ENCODE results near the gene GRHL1.

The GRHL1 gene

DNA sequence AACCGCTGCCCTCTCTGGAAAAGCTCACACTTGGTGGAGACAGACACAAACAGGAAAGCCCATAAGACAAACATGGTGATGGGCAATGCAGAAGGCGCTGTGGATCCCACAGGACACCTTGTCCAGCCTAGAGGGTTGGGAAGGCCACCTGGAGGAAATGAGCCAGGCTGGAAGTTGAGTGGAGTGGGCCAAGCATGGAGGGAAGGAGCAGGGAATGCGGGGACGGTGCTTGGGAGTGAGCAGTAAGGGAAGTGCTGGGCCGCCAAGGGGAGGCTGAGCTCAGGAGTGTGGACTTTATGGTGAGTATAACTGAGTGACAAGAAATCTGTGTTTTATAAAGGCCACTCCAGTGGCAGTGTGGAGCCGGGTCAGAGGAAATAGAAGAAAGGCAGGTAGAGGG lies 2.8 kb upstream of the GRHL1 start:
- DNase-seq (ENCODE audit: low read depth, low spot score): no peak

- no peak for DNase-seq (ENCODE audit: low read depth, low spot score)
Observed at GRCh38 chr2:9949239-9949991, 2.1 kb upstream of the GRHL1 start.

DNA sequence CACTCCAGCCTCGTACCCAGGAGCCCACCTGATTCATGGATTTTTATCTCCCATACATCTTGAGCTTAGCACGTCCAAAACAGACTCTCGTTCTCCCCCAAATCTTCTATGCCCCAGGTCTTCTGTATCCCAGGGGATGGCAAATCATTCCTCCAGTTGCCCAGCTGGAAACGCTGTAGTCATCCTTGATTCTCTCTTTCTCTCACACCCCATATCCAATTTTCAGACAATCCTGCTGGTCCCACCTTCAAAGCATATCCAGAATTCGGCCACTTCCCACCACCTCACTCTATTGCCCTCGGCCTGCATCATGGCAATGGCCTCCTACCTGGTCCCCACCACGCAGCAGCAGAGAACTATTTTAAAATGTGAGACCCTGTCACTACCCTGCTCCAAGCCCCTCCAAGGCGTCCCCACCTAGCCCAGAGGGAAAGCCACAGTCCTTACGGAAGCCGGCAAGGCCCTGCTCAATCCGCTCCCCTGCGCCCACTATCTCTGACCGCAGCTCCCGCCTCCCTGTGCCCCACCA lies 1.4 kb upstream of the GRHL1 start:
- DNase-seq (ENCODE audit: low read depth, low spot score): no peak

DNA sequence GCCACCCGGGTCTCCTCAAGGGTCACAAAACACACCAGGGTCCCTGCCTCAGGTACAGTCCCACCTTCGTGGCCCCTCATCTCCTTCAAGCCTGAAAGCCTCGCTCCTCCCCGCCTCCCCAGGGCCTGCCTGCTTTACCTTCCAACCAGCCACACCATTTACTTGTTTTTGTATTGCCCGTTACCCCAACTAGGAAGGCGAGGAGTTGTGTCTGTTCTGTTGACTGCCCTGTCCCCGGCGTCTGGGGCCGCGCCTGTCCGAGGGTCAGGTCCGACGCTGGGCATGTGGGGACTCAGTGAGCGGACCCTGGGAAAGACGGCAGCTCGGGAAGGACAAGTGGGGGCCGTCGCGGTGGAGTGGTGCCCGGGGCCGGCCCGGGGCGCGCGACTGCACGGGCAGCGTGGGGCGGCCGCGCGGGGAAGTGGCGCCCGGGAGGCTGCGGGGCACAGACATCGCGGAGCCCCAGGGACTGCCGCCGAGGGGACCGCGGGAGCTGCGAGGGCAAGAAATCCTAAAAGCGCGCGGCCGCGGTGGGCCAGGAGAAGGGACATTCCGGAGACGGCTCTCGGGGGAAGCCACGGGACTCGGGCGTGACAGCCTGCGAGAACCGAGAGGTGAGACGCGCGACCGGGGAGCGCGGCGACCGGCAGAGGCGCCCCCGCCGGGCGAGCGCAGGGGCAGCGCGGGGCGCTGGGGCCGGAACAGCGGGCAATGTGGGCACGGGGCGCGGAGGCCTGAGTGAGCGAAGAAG lies 797 bp upstream of the GRHL1 start:
- no peak for DNase-seq (ENCODE audit: low read depth, low spot score)

- DNase-seq (ENCODE audit: low read depth, low spot score): no peak
Observed at GRCh38 chr2:9951272-9951521, 296 bp upstream of the GRHL1 start.

DNA sequence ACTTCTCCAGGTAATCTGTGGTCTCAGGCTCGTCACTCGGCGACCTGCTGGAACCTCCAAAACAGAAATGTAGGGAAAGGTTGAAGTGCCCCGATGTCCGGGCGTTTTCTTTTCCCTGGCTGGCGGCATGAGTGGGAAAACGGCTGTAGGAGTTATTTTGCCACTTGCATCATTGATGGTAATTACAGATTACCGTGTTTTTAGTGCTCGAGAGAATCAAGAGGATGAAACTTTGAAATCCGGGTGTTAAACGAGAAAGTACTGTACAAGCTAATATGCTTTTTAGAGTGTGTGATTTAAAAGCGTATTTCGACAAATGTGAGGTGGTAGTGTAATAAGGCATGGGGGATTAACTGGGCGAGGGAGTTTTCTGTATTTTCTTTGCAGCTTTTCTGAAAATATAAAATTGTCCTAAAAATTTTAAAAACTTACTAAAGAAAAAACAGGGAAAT lies 819 bp downstream of the GRHL1 start:
- DNase-seq (ENCODE audit: low read depth, low spot score): no peak

GRCh38 chr2:9952856-9953503 lies 1.5 kb downstream of the GRHL1 start:
- DNase-seq (ENCODE audit: low read depth, low spot score): no peak

GRCh38 chr2:9954136-9954535 lies 2.6 kb downstream of the GRHL1 start:
- no peak for DNase-seq (ENCODE audit: low read depth, low spot score)

DNA sequence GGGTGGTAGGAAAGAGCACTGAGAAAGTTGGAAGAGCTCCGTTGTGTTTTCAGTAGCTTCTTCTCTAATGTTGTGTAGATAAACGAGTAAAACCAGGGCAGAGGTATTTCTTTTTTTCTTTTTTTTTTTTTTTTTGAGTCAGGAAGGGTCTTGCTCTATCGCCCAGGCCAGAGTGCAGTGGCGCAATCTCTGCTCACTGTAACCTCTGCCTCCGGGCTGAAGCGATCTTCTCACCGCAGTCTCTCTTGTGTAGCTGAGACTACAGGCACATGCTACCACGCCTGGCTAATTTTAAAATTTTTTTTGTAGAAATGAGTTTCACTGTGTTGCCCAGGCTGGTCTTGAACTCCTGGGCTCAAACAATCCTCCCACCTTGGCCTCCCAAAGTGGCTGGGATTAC lies 6.6 kb downstream of the GRHL1 start:
- DNase-seq (ENCODE audit: low read depth, low spot score): no peak

DNA sequence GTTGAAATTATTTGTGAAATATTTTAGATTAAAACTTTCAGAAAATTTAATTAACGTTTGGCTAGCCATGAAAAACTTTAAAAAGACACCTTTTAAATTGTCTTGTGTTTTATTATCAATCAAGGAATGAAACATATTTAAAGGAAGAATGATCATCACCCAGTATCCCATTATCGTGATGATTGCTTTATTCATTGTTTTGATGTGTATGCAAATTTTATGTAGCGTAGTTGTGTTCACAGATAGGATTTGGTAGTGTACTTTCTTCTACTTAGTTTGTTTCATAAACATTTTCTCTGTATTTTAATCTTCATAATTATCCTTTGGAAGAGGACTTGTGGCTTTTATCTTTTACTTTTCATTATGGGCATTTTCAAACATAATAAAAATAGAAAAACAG lies 7.8 kb downstream of the GRHL1 start:
- no peak for DNase-seq (ENCODE audit: low read depth, low spot score)

DNA sequence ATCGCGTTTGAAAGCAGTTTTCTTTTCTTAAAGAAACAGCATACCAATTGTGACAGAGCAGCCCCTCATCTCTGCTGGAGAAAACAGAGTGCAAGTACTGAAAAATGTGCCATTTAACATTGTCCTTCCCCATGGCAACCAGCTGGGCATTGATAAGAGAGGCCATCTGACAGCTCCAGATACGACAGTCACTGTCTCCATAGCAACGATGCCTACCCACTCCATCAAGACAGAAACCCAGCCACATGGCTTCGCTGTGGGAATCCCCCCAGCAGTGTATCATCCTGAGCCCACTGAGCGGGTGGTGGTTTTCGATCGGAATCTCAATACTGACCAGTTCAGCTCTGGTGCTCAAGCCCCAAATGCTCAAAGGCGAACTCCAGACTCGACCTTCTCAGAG lies 9.5 kb downstream of the GRHL1 start:
- no peak for DNase-seq (ENCODE audit: low read depth, low spot score)

DNA sequence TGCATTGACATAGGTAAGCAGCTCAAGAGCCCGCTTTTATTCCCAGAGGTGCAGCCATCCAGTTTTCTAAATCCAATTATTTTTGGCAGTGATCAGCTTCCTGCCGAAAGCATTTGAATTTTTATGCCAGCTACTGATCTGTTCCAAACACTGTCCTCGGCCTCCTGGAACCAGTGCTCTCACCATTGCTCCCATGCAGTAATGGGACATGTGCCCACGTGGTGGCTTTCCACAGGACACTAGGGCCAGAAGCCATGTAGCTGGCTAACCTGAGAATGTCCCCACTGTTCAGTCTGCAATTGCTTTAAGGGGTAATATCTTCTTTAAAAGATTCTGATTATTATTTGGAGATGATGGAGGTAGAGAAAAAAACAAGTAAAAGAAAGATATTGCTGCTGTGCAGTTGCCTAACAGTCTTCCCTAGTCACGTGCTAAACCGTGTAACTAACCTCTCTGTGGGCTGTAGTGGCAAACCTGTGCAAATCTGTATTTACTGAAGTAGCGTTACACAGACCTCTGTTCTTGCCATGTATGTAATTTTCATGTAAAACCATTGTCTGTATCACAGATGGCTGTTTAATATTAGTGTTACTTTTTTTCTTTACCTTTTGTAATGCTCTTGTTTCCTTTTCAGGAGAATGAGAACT lies 13.0 kb downstream of the GRHL1 start:
- no peak for DNase-seq (ENCODE audit: low read depth, low spot score)

DNA sequence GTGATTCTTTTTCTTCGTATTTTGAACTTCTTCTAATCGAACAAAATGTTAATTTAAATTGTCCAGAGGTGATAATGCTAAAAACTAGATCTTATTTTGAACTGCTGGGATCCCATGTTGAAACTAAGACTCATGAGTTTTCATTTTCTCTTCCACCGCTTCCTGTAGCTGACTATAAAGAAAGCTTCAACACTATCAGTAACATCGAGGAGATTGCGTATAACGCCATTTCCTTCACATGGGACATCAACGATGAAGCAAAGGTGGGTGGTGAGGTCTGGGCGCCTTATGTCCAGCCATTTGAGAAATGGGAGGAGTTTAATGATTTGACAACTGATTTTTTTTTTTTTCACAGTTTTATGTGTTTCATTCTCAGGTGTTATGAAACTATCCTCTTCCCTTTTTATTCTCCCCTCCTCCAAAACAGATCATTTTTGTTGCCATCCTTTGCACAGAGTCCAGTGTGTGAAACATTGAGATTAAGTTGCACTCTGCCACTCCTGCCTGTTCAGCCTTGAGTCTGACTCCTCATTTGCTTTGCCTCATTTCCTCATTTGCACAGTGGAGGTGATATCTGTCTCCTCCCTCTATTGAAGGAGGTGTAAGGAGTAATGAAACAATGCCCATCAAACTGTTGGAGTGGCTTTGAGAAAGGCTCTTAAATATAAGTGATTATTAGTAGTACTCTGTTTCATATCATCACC lies 13.8 kb downstream of the GRHL1 start:
- no peak for DNase-seq (ENCODE audit: low read depth, low spot score)

- DNase-seq (ENCODE audit: low read depth, low spot score): no peak
Observed at GRCh38 chr2:9966491-9967022, 15.1 kb downstream of the GRHL1 start.

DNA sequence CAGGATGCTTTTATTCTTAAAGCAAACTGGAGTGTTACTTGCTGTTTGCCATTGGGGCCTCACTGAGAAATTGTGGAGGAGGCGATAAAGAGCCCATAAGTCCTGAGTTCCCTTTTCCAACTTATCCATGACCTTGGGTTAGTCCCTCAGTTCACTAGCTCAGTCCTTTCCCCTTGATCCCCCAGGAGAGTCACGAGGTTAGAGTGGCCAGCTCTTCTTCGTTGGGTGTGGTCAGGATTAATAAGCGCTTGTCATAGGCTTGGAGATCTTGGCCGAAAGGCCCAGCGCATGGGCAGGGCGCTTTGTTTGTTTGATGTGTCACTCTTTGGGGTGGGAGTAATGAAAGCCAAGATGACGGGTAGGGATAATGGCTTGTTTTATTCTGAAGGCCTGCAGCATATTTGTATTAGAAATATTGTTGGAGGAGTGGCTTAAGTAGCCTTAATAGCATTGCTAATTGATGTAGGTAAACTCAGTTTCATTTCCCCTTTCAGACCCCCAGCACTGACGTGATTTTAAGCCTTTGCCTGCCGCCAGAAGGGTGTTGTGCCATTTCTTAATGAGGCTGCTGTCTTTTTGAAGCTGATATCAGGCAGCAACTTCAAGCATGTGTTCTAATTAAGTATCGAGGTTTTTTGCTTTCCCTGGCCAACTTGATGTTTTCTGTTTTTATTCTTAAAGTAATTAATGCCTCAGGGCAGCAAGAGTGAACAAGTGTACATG lies 15.7 kb downstream of the GRHL1 start:
- DNase-seq (ENCODE audit: low read depth, low spot score): no peak

- DNase-seq (ENCODE audit: low read depth, low spot score): no peak
Observed at GRCh38 chr2:9968553-9969497, 17.3 kb downstream of the GRHL1 start.

DNA sequence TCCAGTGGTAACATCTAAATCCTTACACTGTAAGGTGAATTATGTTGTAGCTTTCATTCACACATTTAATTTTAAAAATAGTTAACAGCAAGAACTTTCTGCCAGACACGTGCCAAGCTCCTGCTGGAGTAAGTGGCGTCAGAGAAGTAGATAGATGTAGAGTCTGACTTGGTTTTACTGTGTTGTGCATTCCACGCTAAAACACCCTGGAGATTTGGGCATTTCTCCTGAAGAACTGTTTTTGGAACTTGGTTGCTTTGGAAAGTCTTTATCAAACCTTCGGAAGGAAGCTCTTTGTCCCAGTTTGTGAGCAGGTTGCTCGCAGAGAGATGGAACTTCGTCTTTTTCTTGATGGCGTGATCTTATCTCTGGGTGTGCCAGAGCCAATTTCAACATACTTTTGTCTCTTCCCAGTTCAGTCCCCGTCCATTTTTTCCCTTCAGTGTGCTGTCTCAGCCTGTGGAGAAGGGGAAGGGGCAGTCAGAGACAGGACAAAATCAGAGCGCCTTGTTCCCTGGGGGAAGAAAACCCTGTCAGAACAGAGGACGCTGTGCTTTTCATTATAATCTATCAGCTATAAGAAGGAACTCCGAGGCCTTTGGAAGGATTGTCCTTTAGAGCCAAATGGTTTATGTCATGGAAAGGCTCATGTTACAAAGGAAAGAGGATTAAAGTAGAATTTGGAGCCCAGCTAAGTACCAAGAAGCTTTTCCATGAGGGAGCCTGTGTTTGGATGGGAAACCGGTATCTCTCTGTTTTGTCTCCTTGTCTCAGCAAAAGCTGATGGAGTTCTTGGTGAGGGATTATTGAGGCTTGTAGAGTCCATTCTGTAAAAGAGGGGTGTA lies 18.9 kb downstream of the GRHL1 start:
- no peak for DNase-seq (ENCODE audit: low read depth, low spot score)

DNA sequence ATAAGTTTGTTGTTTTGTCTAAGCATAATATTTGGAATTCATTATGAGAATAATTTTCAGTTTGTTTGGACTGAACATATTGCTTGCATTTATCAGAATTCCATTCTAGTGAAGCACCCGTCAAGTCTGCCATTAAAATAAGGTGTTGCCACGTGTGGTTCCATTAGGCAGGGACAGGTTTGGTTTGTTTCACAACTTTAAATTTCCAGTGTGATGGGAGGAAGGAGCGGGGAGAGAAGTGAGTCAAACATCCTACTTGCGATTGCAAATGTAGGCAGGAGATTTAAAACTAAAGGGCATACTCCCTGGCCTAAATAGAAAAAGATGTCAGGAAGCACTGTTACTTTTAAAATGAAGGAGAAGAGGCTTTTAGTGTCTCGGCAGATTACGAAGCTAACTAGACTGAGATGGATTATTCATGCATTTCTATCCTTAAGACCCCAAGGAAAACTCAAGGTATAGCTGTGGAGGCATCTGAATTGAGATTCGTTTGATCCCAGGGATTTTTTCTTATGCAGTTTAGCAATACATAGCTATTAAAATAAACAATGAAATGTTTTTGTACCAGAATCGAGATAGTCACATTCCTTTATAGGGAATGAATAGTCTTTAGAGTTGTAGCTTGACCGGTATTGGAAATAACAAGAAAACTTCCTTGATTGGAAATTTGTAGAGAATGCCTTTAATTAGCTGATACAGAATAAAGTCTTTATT lies 19.8 kb downstream of the GRHL1 start:
- DNase-seq (ENCODE audit: low read depth, low spot score): no peak

All from brain pericyte (primary cell).